Stimulated activated CD4-positive, alpha-beta T cell treated with anti-CD3 and anti-CD28 coated beads, Interleukin-12 subunit alpha, Interleukin-12 subunit beta, amount 100 ng/mL, for 24 hours (primary cell): ENCODE measurements around the gene HIC1.

Source experiments
- DNase-seq, 2 experiments: peaks; one replicate each; pipeline ENCODE4 v3.0.0-alpha.2; 2020; ENCODE audit warnings: low read depth in 2 of 2

The HIC1 gene

DNA sequence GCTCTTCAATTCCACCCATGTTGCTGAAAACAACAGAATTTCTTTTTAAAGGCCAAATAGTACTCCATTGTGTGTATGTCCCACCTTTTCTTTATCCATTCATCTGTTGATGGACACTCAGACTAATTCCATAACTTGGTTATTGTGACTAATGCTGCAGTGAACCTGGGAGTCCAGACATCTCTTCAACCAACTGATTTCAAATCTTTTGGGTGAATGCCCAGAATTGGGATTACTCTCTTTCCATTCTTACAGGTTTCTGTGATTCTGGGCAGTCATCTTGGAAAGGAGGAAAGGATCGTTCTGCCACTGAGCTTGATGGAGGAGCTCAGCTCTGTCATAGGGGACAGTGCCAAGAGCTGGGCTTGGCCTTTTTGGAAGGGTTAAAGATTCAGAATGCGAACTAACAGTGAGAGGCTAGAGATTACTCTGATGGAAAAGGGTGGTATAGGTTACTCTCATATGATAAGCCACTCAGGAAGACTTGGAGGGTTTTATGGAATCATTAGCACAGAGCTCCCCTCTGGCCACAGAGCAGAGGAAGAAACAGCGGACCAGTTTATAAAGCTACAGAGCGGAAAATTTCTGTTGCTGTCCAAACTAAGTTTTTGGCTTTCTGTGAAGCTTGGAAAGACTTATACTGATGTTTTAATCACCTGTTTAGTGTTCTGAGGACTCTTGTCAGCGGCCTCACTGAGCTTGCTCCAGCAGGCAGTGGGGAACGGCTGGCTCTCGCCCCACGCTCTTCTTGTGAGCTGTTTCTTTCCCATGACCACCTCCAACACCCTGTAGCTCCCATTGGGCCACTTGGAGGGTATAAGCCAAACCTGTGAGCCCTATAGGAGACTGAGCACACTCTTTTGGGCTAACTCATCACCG lies 48.3 kb downstream of the HIC1 start:
- DNase-seq = no peak

DNA sequence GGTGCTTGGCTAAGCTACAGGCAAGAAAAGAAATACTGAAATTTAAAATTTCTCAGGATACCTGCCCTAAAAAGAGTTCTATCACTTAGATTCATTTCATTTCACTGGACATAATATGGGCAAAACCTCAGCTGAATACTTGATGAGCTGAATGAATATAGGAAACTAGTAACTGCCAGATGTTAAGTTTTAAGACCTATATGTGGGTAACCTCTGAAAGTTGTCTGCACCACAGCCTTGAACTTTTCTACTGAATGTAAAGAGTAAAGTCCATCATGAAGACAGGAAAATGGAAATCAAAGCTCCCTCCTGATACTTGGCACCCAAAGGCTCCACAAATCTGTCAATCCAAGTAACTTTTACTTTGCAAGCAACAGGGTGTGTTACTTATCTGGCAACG lies 50.8 kb downstream of the HIC1 start:
- DNase-seq = no peak

DNA sequence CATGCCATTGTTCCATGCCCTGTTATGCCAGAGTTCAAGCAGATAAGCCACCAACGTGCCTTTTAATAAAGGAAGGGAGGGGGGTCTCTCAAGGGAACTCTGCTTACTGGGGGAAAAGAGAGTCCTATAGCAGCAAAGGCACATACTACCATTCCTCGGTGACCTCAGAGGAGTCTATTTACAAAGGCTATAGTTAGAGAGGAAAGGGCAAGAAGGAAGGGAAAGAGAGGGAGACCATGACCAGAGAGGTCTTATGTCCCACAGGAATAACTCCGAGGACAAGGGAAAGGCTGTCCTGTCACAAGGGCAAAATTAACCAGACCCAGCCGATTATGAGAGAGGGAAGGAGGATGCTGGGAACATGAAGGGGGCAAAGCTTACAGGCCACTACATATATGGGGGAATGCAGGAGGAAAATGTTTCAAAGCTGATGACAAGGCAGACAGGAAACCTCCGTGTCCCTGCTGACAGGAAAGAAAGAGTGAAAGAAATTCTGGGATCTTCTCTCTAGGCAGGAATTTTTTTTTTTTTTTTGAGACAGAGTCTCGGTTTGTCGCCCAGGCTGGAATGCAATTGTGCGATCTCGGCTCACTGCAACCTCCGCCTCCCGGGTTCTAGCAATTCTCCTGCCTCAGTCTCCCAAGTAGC lies 51.5 kb downstream of the HIC1 start:
- no peak for DNase-seq

DNA sequence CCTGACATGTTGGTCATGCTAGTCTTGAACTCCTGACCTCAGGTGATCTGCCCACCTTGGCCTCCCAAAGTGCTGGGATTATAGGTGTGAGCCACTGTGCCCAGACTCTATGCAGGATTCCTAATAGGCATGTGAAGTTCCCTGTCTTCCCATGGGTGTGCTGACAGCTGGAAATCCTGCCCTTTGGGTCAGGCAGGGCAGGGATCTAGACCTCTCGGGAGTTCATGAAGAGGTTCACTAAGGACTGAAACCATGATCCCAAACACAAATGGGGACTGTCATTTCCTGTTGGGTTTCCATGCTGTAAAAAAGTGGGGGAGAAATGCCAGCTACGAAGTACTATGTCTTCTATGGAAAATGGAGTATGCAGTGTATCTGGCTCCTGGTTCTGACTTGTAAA lies 52.1 kb downstream of the HIC1 start:
- DNase-seq = no peak

DNA sequence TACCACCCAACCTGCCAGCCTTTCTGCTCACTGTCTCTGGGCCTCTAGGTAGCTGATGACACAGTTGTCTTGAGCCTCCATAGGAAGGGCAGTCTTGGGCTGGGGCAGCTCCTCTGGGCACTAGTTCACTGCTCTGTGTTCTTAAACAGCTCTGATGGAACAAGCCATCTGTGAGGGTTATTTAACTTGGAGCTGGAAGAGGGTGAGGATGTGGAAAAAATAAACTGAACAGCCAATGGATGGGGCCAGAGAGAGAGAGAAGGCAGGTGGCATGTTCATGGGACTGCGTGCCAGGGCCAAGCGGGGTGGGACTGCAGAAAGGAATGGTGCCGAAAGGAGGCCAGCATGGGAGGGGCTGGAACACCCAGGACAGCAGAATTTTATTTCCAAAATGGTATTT lies 52.6 kb downstream of the HIC1 start:
- DNase-seq = no peak

DNA sequence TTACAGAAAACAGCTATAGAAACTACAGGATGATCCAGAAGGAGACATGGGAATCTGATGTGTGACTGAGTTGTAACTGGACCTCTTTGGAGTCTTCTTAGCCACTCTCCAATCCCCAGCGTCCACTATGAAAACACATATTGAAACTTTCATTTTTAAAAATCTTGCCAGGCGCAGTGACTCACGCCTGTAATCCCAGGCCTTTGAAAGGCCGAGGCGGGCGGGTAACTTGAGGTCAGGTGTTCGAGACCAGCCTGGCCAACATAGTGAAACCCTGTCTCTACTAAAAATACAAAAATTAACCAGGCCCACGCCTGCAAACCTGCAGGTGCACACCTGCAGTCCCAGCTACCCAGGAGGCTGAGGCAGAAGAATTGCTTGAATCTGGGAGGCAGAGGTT lies 53.3 kb downstream of the HIC1 start:
- DNase-seq = no peak

DNA sequence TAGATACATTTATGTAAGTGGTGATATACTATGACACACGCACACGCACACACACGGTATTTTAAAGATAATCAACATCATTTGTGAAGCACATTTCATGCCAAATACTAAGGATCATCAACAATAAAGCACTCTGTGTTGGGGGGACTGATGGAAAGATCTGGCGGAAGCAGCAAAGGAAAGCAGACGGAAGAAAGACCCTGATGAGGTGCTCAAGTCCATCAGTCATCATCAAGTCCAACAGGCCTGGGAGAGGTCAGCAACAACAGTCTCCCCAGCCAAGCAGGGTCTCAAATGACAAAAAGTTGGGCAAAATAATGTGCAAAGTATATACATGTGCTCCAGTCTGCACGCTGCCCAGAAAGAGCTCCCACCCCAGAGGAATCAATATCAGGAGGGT lies 55.5 kb downstream of the HIC1 start:
- DNase-seq = no peak

DNA sequence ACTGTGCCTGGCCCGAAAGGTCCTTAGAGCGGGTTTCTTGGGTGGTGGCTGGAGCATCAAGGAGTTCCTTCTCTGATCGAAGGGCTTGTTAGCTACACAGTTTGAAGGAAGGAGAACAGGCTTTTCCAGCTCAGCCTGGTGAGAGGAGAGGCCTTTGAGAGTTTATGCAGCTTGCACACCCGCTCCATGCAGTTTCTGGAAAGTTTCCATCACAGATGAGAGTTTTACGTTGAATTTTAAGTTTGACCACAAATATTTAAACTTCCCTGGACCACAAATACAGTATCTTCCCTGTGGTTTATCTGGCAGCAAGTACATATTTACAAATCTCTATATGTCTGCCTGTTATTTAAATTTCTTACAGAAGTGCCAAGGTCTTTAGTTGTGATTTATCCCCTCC lies 56.8 kb downstream of the HIC1 start:
- no peak for DNase-seq
